Measurements from ENCODE around the gene ACOT4. TPM values are rescaled to one million over a fixed set of nuclear protein-coding genes. Genes with fewer than 3 reads are reported as not detected.
"Not testable (repeated sequence)": the region's sequence is repeated elsewhere in the genome, so short reads cannot be mapped to it uniquely, and the experiment has no call there.

Gene ACOT4
- total and polyA plus RNA-seq, 4 donors, result 0.60 to 4.2 (median 2.0) TPM

GRCh38 chr14:73630009-73630780 lies 38.5 kb downstream of the ACOT4 start:
- DNase-seq (no peak), ATAC-seq (ENCODE audit: insufficient read depth, low FRiP score) (no peak)
- Histone ChIP-seq H3K9me3 (ENCODE audit: control insufficient read depth in 4 of 4, insufficient read depth in 3 of 4, low read length in 3 of 4) (no peaks in the 10 kb centered on the region), H3K27me3 (ENCODE audit: control insufficient read depth in 3 of 3, insufficient read depth in 3 of 3, low read length in 2 of 3) (peaks cover 0 to 11% (median 8%) of the 10 kb centered on the region in 3 donors), H3K4me3 (no peak overlapping the region), H3K27ac (ENCODE audit: low read depth in 1 of 2, low read length in 1 of 2) (no peak overlapping the region), H3K9ac (ENCODE audit: insufficient read depth in 1 of 2, low read length in 2 of 2) (no peak overlapping the region), H3K4me1 (ENCODE audit: control insufficient read depth in 5 of 5, insufficient read depth in 5 of 5, low read length in 5 of 5) (peaks cover 0 to 21% (median 0%) of the 10 kb centered on the region in 5 donors), H3K36me3 (ENCODE audit: control insufficient read depth in 4 of 4, insufficient read depth in 4 of 4, low read length in 4 of 4) (no peaks in the 10 kb centered on the region)
- WGBS, 2 donors, result 86 to 88% methylated on average over 10 of the region's 10 CpGs
- no peak for TF ChIP-seq CTCF (IDR thresholded peaks at IDR 0.05; ENCODE audit: control extremely low read depth, extremely low read depth)

DNA sequence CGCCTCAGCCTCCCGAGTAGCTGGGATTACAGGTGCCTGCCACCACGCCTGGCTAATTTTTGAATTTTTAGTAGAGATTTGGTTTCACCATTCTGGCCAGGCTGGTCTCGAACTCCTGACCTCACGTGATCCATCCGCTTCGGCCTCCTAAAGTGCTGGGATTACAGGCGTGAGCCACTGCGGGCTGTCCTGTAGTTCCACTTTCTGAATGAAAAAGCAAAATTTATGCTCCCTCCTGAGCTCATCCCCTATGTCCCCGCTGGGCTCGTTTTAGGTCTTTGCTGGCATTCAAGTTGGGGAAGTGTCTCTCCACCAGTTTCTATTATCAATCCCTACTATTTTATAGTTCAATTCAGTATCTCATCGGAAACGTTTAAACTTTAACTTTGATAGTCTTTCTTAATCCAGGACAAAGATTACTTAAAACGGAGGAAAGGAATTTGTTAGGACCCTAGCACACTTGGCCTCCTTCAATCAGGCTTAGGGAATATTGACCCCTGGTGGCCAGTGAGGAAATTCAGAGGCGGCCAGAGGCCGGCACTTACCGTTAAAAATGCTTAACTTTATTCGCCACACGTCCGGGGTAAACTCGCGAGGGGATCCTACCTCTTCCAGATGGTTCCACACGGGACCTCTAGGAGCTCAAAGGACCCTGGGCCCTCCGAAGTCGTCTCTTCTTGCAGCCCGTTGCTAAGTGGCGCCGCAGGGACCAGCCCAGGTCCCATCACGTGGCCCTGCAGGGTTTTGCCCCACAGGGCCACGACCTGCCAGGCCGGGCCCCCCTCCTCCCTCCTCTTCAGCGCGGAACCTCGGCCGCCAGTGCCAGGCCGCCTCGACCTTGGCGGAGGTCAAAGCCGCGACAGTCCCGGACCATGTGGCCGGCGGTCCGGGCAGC lies 41.7 kb downstream of the ACOT4 start:
- ATAC-seq (ENCODE audit: insufficient read depth, low FRiP score), result peak; percentile 84
- peaks cover 0 to 16% (median 8%) of the 10 kb centered on the region in 3 donors for H3K27me3 ChIP-seq (ENCODE audit: control insufficient read depth in 3 of 3, insufficient read depth in 3 of 3, low read length in 2 of 3)
- H3K27ac ChIP-seq (ENCODE audit: low read depth in 1 of 2, low read length in 1 of 2), result peak overlapping the region in 1 of 2 donors; percentile 14
- H3K4me3 ChIP-seq, result peak overlapping the region; percentile 27
- no peaks in the 10 kb centered on the region for H3K36me3 ChIP-seq (ENCODE audit: control insufficient read depth in 4 of 4, insufficient read depth in 4 of 4, low read length in 4 of 4)
- TF ChIP-seq CTCF (IDR thresholded peaks at IDR 0.05; ENCODE audit: control extremely low read depth, extremely low read depth), result peak; percentile 80
- H3K9me3 ChIP-seq (ENCODE audit: control insufficient read depth in 4 of 4, insufficient read depth in 3 of 4, low read length in 3 of 4), result no peaks in the 10 kb centered on the region
- peaks cover 0 to 14% (median 0%) of the 10 kb centered on the region in 5 donors for H3K4me1 ChIP-seq (ENCODE audit: control insufficient read depth in 5 of 5, insufficient read depth in 5 of 5, low read length in 5 of 5)
- H3K9ac ChIP-seq (ENCODE audit: insufficient read depth in 1 of 2, low read length in 2 of 2), result no peak overlapping the region
- WGBS, 2 donors, result 13 to 14% methylated on average over 33 to 44 of the region's 44 CpGs
- DNase-seq, result peak; percentile 75 to 85 (median 81)

DNA sequence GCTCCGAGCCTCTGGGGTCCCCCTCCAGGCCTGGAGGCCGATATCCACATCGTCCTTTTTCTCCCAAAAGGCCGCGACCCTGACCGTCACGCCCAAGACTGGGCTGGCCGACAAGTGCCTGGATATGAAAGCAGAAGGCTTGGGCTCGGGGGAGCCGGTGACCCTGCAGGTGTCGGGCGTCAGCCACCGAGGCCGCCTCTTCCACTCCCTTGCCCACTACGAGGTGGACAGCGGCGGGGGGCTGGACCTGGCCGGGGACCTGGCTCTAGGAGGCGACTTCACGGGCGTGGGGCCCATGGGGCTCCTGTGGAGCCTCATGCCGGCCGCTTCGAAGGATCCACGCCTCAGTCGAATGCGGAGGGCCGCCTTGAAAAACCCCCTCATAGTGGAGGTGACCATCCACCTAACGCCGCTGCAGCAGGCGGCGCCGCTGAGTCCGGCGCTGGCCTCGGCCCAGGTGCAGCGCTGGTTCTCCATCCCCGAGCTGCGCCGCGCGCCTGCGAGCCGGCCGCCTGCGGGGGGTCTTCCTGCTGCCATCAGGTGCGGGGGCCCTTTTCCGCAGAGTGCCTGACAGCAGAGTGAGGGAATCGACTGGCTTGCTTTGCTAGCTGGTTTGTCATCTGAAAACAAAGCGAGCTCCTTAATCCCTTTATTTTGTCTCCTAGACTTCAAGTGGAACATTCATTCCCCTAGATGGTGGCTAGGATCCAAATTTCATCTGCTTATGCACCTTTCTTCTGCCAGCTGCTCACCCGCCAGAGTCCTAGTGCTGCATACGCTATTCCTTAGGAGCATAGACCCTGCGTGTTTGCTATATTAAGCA lies 42.5 kb downstream of the ACOT4 start:
- H3K9me3 ChIP-seq (ENCODE audit: control insufficient read depth in 4 of 4, insufficient read depth in 3 of 4, low read length in 3 of 4), result no peaks in the 10 kb centered on the region
- peak in 2 of 3 donors; percentile 23 to 28 for DNase-seq
- no peak overlapping the region for H3K9ac ChIP-seq (ENCODE audit: insufficient read depth in 1 of 2, low read length in 2 of 2)
- WGBS, 2 donors, result 9 to 12% methylated on average over 48 to 53 of the region's 53 CpGs
- peaks cover 0 to 14% (median 0%) of the 10 kb centered on the region in 5 donors for H3K4me1 ChIP-seq (ENCODE audit: control insufficient read depth in 5 of 5, insufficient read depth in 5 of 5, low read length in 5 of 5)
- H3K27me3 ChIP-seq (ENCODE audit: control insufficient read depth in 3 of 3, insufficient read depth in 3 of 3, low read length in 2 of 3), result peaks cover 0 to 16% (median 8%) of the 10 kb centered on the region in 3 donors
- peak overlapping the region; percentile 27 for H3K4me3 ChIP-seq
- no peaks in the 10 kb centered on the region for H3K36me3 ChIP-seq (ENCODE audit: control insufficient read depth in 4 of 4, insufficient read depth in 4 of 4, low read length in 4 of 4)
- ATAC-seq (ENCODE audit: insufficient read depth, low FRiP score), result peak; percentile 58
- TF ChIP-seq CTCF (IDR thresholded peaks at IDR 0.05; ENCODE audit: control extremely low read depth, extremely low read depth), result peak; percentile 16
- peak overlapping the region in 1 of 2 donors; percentile 14 for H3K27ac ChIP-seq (ENCODE audit: low read depth in 1 of 2, low read length in 1 of 2)

- H3K4me3 ChIP-seq; DNase-seq; H3K36me3 ChIP-seq (ENCODE audit: control insufficient read depth in 4 of 4, insufficient read depth in 4 of 4, low read length in 4 of 4); H3K27ac ChIP-seq (ENCODE audit: low read depth in 1 of 2, low read length in 1 of 2); H3K9me3 ChIP-seq (ENCODE audit: control insufficient read depth in 4 of 4, insufficient read depth in 3 of 4, low read length in 3 of 4); H3K9ac ChIP-seq (ENCODE audit: insufficient read depth in 1 of 2, low read length in 2 of 2); ATAC-seq (ENCODE audit: insufficient read depth, low FRiP score): not testable (repeated sequence)
- WGBS, 2 donors, result 82 to 83% methylated on average over 10 of the region's 10 CpGs
- H3K27me3 ChIP-seq (ENCODE audit: control insufficient read depth in 3 of 3, insufficient read depth in 3 of 3, low read length in 2 of 3), result peaks cover 0 to 16% (median 8%) of the 10 kb centered on the region in 3 donors
- peaks cover 0 to 14% (median 0%) of the 10 kb centered on the region in 5 donors for H3K4me1 ChIP-seq (ENCODE audit: control insufficient read depth in 5 of 5, insufficient read depth in 5 of 5, low read length in 5 of 5)
Observed at GRCh38 chr14:73636355-73636754, 44.7 kb downstream of the ACOT4 start.

Measured in lung (tissue), 12 donors.